K562 (cell line): Measurements from ENCODE around the gene B3GALT4. TPM values are rescaled to one million over a fixed set of nuclear protein-coding genes. Genes with fewer than 3 reads are reported as not detected.

ENCODE experiments used
- DACH1 ChIP-seq: fragments of 450-650 bp; IDR thresholded peaks from 2 replicates; pipeline ENCODE4 v1.6.1; 2018; ENCODE audit not compliant: partially characterized antibody
- ETS2 ChIP-seq: IDR thresholded peaks from 2 replicates; pipeline ENCODE4 v1.6.1; 2016; ENCODE audit warnings: borderline replicate concordance, missing genetic modification characterization, mild to moderate bottlenecking, moderate library complexity, missing compliant biosample characterization; ENCODE audit not compliant: poor library complexity, severe bottlenecking
- GABPA ChIP-seq: fragments of 200-800 bp; sonication (Bioruptor generic); conservative IDR thresholded peaks from 2 replicates; pipeline ENCODE4 v1.6.1; 2016; ENCODE audit warnings: low read depth, missing genetic modification characterization, missing compliant biosample characterization
- LCOR ChIP-seq: sonication (generic); formaldehyde crosslinking; IDR thresholded peaks from 2 replicates; pipeline ENCODE4 v1.8.0; 2022; ENCODE audit warnings: mild to moderate bottlenecking, missing genetic modification reagents
- NCOA1 ChIP-seq: fragments of 450-650 bp; IDR thresholded peaks from 2 replicates; pipeline ENCODE4 v1.6.1; 2016; ENCODE audit warnings: low read depth
- NFXL1 ChIP-seq: fragments of 450-650 bp; formaldehyde crosslinking; IDR thresholded peaks from 2 replicates; pipeline ENCODE4 v1.4.0; 2021; ENCODE audit warnings: mild to moderate bottlenecking
- SNRNP70 ChIP-seq: fragments of 200-400 bp; formaldehyde crosslinking; optimal IDR thresholded peaks from 2 replicates; pipeline ENCODE3; 2017; ENCODE audit warnings: low read depth, low read length
- TAF9B ChIP-seq: fragments of 450-650 bp; IDR thresholded peaks from 2 replicates; pipeline ENCODE4 v1.6.1; 2018; ENCODE audit warnings: mild to moderate bottlenecking; ENCODE audit not compliant: partially characterized antibody
- TCFL5 ChIP-seq: fragments of 250-450 bp; sonication (Bioruptor Pico); conservative IDR thresholded peaks from 2 replicates; pipeline ENCODE4 v1.6.1; 2021; ENCODE audit warnings: mild to moderate bottlenecking, moderate library complexity, matching md5 sums
- XRCC4 ChIP-seq: IDR thresholded peaks from one replicate; pipeline ENCODE4 v1.6.1; 2011; ENCODE audit not compliant: insufficient read depth, insufficient read length; ENCODE audit errors: extremely low read depth
- ZFP1 ChIP-seq: fragments of 450-650 bp; formaldehyde crosslinking; IDR thresholded peaks from 2 replicates; pipeline ENCODE4 v1.4.0; 2020; ENCODE audit warnings: mild to moderate bottlenecking, mixed read lengths
- ZFP36 ChIP-seq: fragments of 150-350 bp; IDR thresholded peaks from 2 replicates; pipeline ENCODE4 v1.6.1; 2018; ENCODE audit warnings: low read length, low read depth; ENCODE audit not compliant: partially characterized antibody
- ZNF586 ChIP-seq: fragments of 450-650 bp; formaldehyde crosslinking; conservative IDR thresholded peaks from 2 replicates; pipeline ENCODE4 v1.4.0; 2020; ENCODE audit warnings: mild to moderate bottlenecking, moderate library complexity
- ZNF644 ChIP-seq: fragments of 200-800 bp; sonication (Bioruptor generic); IDR thresholded peaks from 2 replicates; pipeline ENCODE4 v1.6.1; 2016; ENCODE audit warnings: low read depth, missing genetic modification characterization, missing compliant biosample characterization
- ZNF76 ChIP-seq: fragments of 250-450 bp; sonication (Bioruptor Pico); IDR thresholded peaks from 2 replicates; pipeline ENCODE4 v1.4.0; 2020; ENCODE audit warnings: mild to moderate bottlenecking, moderate library complexity, borderline replicate concordance
- ZNF766 ChIP-seq: fragments of 200-800 bp; sonication (Bioruptor generic); conservative IDR thresholded peaks from 2 replicates; pipeline ENCODE4 v1.6.1; 2016; ENCODE audit warnings: missing genetic modification characterization, missing compliant biosample characterization
- polyA plus RNA-seq, 8 experiments: library from polyadenylated mRNA; depleted of rRNA in 4 of 8; stranded (reverse) in 5 of 8; unstranded in 3 of 8; fragments of >200 nt; fragmentation: Nextera tagmentation in 2 of 8; fragmentation: Illumina TruSeq in 1 of 8; extraction: Ambion mirVana in 2 of 8; extraction: Trizol in 1 of 8; gene quantifications; 2 replicates each; pipeline versions ENCODE4 v1.2.1 to v1.2.3, GENCODE V29; 2011 to 2014; ENCODE audit warnings: inconsistent platforms in 1 of 8, missing spikeins in 1 of 8
- total RNA-seq, 7 experiments: library from RNA; depleted of rRNA in 6 of 7; stranded (reverse); fragments of >200 nt in 6 of 7; fragmentation: Illumina TruSeq in 2 of 7; extraction: Trizol in 2 of 7; gene quantifications; 2 replicates each; pipeline versions ENCODE4 v1.2.1 to v1.2.3, GENCODE V29; 2011 to 2021; ENCODE audit warnings: low replicate concordance in 1 of 7
- TF ChIP-seq, protein P1 (sequence below), 3 experiments: fragments of 200-800 bp in 1 of 3; sonication (Bioruptor generic) in 1 of 3; sonication (generic) in 1 of 3; formaldehyde crosslinking in 1 of 3; IDR thresholded peaks; 2 replicates each; pipeline versions ENCODE4 v1.6.1 to v1.8.0; 2016 to 2022; ENCODE audit warnings: mild to moderate bottlenecking in 2 of 3, missing compliant biosample characterization in 2 of 3, missing genetic modification characterization in 2 of 3, missing genetic modification reagents in 1 of 3
- TF ChIP-seq, protein P2 (sequence below): fragments of 250-450 bp; sonication (Bioruptor Pico); IDR thresholded peaks from 2 replicates; pipeline ENCODE4 v1.9.0; 2021; ENCODE audit warnings: mild to moderate bottlenecking
- TF ChIP-seq, protein P3 (sequence below): IDR thresholded peaks from 3 replicates; pipeline ENCODE4 v1.6.1; 2011; ENCODE audit warnings: borderline replicate concordance, mild to moderate bottlenecking; ENCODE audit not compliant: insufficient read length, insufficient read depth
- TF ChIP-seq, protein P4 (sequence below): fragments of 450-650 bp; IDR thresholded peaks from 2 replicates; pipeline ENCODE4 v1.6.1; 2017; ENCODE audit warnings: antibody characterized with exemption
- TF ChIP-seq, protein P5 (sequence below): IDR thresholded peaks from 2 replicates; pipeline ENCODE4 v1.6.1; 2012; ENCODE audit warnings: low read depth, low read length, improper control_type of control experiment, borderline replicate concordance

B3GALT4 gene
- total and polyA plus RNA-seq, 9 of the 15 experiments (the other 6 are each of a cell fraction or from before 2014, with no cell fraction given) = 0.11 to 1.3 (median 0.53) TPM; not detected in 1

DNA sequence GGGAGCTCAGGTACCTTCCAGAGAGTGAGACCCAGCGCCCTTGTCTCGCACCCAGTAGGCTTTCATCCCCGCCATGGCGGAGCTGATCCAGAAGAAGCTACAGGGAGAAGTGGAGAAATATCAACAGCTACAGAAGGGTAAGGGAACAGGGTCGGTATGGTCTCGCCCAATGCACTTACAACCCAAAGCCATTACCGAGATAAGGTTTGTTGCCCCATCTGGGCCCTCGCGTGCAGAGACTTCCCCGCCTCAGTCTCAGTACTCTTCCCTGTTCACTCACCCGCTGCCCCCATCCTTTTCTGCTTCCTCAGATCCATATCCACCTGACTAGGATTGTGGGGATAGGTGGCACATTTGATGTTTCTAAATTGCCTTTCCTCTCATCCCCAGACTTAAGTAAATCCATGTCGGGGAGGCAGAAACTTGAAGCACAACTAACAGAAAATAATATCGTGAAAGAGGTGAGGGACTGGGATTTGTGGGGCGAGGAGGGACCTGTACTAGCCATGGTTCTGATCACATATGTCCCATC lies 12.9 kb downstream of the B3GALT4 start (continued):
- no peak for TF ChIP-seq ZFP1 (CRISPR knock-in tag)
- no peak for TF ChIP-seq ZNF644 (tag)
- peak; percentile 60; the same call in 1 of the 2 replicates for TF ChIP-seq GABPA (tag)
- no peak for TF ChIP-seq SNRNP70
- TF ChIP-seq, protein P1, sequence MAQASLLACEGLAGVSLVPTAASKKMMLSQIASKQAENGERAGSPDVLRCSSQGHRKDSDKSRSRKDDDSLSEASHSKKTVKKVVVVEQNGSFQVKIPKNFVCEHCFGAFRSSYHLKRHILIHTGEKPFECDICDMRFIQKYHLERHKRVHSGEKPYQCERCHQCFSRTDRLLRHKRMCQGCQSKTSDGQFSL (CRISPR knock-in tag; IDR thresholded peaks at IDR 0.05) = no peak
- TF ChIP-seq, protein P1 (tag; IDR thresholded peaks at IDR 0.05) = no peak; a peak in 1 of 4 replicates
- no peak for TF ChIP-seq TAF9B
- TF ChIP-seq NFXL1 (CRISPR knock-in tag) = no peak
- TF ChIP-seq, protein P2, sequence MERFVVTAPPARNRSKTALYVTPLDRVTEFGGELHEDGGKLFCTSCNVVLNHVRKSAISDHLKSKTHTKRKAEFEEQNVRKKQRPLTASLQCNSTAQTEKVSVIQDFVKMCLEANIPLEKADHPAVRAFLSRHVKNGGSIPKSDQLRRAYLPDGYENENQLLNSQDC (CRISPR knock-in tag) = no peak
- TF ChIP-seq, protein P3, sequence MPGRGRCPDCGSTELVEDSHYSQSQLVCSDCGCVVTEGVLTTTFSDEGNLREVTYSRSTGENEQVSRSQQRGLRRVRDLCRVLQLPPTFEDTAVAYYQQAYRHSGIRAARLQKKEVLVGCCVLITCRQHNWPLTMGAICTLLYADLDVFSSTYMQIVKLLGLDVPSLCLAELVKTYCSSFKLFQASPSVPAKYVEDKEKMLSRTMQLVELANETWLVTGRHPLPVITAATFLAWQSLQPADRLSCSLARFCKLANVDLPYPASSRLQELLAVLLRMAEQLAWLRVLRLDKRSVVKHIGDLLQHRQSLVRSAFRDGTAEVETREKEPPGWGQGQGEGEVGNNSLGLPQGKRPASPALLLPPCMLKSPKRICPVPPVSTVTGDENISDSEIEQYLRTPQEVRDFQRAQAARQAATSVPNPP = no peak
- TF ChIP-seq TCFL5 (CRISPR knock-in tag) = no peak
- no peak for TF ChIP-seq DACH1
- TF ChIP-seq, protein P4, sequence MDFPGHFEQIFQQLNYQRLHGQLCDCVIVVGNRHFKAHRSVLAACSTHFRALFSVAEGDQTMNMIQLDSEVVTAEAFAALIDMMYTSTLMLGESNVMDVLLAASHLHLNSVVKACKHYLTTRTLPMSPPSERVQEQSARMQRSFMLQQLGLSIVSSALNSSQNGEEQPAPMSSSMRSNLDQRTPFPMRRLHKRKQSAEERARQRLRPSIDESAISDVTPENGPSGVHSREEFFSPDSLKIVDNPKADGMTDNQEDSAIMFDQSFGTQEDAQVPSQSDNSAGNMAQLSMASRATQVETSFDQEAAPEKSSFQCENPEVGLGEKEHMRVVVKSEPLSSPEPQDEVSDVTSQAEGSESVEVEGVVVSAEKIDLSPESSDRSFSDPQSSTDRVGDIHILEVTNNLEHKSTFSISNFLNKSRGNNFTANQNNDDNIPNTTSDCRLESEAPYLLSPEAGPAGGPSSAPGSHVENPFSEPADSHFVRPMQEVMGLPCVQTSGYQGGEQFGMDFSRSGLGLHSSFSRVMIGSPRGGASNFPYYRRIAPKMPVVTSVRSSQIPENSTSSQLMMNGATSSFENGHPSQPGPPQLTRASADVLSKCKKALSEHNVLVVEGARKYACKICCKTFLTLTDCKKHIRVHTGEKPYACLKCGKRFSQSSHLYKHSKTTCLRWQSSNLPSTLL = no peak
- no peak for TF ChIP-seq LCOR
- no peak for TF ChIP-seq ZNF76 (CRISPR knock-in tag)
- TF ChIP-seq NCOA1 = 0 out of 2 replicates have a peak, but pooled peaks have one; percentile 8
- TF ChIP-seq ETS2 (tag) = no peak
- TF ChIP-seq XRCC4 = no peak
- TF ChIP-seq ZFP36 = no peak
- TF ChIP-seq ZNF586 (CRISPR knock-in tag) = no peak
- TF ChIP-seq ZNF766 (CRISPR knock-in tag) = no peak
- TF ChIP-seq, protein P5, sequence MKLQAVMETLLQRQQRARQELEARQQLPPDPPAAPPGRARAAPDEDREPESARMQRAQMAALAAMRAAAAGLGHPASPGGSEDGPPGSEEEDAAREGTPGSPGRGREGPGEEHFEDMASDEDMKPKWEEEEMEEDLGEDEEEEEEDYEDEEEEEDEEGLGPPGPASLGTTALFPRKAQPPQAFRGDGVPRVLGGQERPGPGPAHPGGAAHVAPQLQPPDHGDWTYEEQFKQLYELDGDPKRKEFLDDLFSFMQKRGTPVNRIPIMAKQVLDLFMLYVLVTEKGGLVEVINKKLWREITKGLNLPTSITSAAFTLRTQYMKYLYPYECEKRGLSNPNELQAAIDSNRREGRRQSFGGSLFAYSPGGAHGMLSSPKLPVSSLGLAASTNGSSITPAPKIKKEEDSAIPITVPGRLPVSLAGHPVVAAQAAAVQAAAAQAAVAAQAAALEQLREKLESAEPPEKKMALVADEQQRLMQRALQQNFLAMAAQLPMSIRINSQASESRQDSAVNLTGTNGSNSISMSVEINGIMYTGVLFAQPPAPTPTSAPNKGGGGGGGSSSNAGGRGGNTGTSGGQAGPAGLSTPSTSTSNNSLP = no peak
